Measurements from ENCODE around the gene CEP164. TPM values are rescaled to one million over a fixed set of nuclear protein-coding genes. Genes with fewer than 3 reads are reported as not detected.

The CEP164 gene
- total and polyA plus RNA-seq, 4 experiments from 2014 or later, result 12.7 to 42.5 (median 33.2) TPM

- no peaks in the 10 kb centered on the region for H3K27me3 ChIP-seq (ENCODE audit: insufficient read depth, low read length)
- no peak overlapping the region for H3K27ac ChIP-seq (ENCODE audit: low read depth, low read length)
- intact Hi-C loops (cut with micrococcal nuclease), result loop anchor here (10.0 kb wide), 1 partner anchor 755 kb away; the partner anchor contains the start of gene SCN2B
- no peak overlapping the region for H3K4me3 ChIP-seq (ENCODE audit: low read length in 2 of 2)
- no peaks in the 10 kb centered on the region for H3K36me3 Mint-ChIP-seq
- DNase-seq, result no peak
- H3K4me1 ChIP-seq (ENCODE audit: insufficient read depth, low read length), result no peaks in the 10 kb centered on the region
- no peaks in the 10 kb centered on the region for H3K9me3 ChIP-seq (ENCODE audit: control insufficient read depth in 1 of 2, low read length in 2 of 2)
- no peak overlapping the region for H3K4me3 Mint-ChIP-seq
- no peaks in the 10 kb centered on the region for H3K36me3 ChIP-seq (ENCODE audit: insufficient read depth, low read length)
- ChIA-PET POLR2A (ENCODE audit: partially characterized antibody) (no interaction called here), CTCF (ENCODE audit: partially characterized antibody) (no interaction called here)
- no peaks in the 10 kb centered on the region for H3K27me3 Mint-ChIP-seq
- H3K4me1 Mint-ChIP-seq, result no peaks in the 10 kb centered on the region
- H3K27ac Mint-ChIP-seq, result no peak overlapping the region
- no peaks in the 10 kb centered on the region for H3K9me3 Mint-ChIP-seq
These were observed 92.5 kb downstream of the CEP164 start for GRCh38 chr11:117420143-117420485.

- Mint-ChIP-seq H3K27me3 (no peaks in the 10 kb centered on the region), H3K36me3 (no peaks in the 10 kb centered on the region), H3K27ac (no peak overlapping the region), H3K9me3 (no peaks in the 10 kb centered on the region), H3K4me1 (no peaks in the 10 kb centered on the region), H3K4me3 (no peak overlapping the region)
- DNase-seq, result no peak
- no peaks in the 10 kb centered on the region for H3K27me3 ChIP-seq (ENCODE audit: insufficient read depth, low read length)
- H3K4me1 ChIP-seq (ENCODE audit: insufficient read depth, low read length), result no peaks in the 10 kb centered on the region
- intact Hi-C loops (cut with micrococcal nuclease), result loop anchor here (10.0 kb wide), 1 partner anchor 754 kb away; the partner anchor contains the start of gene SCN2B
- ChIA-PET POLR2A (ENCODE audit: partially characterized antibody) (no interaction called here), CTCF (ENCODE audit: partially characterized antibody) (no interaction called here)
- H3K9me3 ChIP-seq (ENCODE audit: control insufficient read depth in 1 of 2, low read length in 2 of 2), result no peaks in the 10 kb centered on the region
- no peak overlapping the region for H3K27ac ChIP-seq (ENCODE audit: low read depth, low read length)
- no peak overlapping the region for H3K4me3 ChIP-seq (ENCODE audit: low read length in 2 of 2)
- no peaks in the 10 kb centered on the region for H3K36me3 ChIP-seq (ENCODE audit: insufficient read depth, low read length)
These were observed 92.9 kb downstream of the CEP164 start for GRCh38 chr11:117420598-117420997.

- no peak overlapping the region for H3K4me3 ChIP-seq (ENCODE audit: low read length in 2 of 2)
- no peaks in the 10 kb centered on the region for H3K27me3 ChIP-seq (ENCODE audit: insufficient read depth, low read length)
- POLR2A ChIA-PET (ENCODE audit: partially characterized antibody), result no interaction called here
- H3K36me3 ChIP-seq (ENCODE audit: insufficient read depth, low read length), result no peaks in the 10 kb centered on the region
- Mint-ChIP-seq H3K27ac (no peak overlapping the region), H3K27me3 (no peaks in the 10 kb centered on the region), H3K4me3 (no peak overlapping the region), H3K36me3 (no peaks in the 10 kb centered on the region), H3K4me1 (peaks cover 0 to under 1% (median under 1%) of the 10 kb centered on the region in 4 donors), H3K9me3 (no peaks in the 10 kb centered on the region)
- H3K27ac ChIP-seq (ENCODE audit: low read depth, low read length), result no peak overlapping the region
- intact Hi-C loops (cut with micrococcal nuclease), result loop anchor here (10.0 kb wide), 1 partner anchor 754 kb away; the partner anchor contains the start of gene SCN2B
- DNase-seq, result no peak
- CTCF ChIA-PET (ENCODE audit: partially characterized antibody), result no interaction called here
- H3K9me3 ChIP-seq (ENCODE audit: control insufficient read depth in 1 of 2, low read length in 2 of 2), result no peaks in the 10 kb centered on the region
- H3K4me1 ChIP-seq (ENCODE audit: insufficient read depth, low read length), result peaks cover under 1% of the 10 kb centered on the region
These were observed 93.4 kb downstream of the CEP164 start for GRCh38 chr11:117421041-117421440.

GRCh38 chr11:117421476-117421875 is 93.8 kb downstream of the CEP164 start:
- Mint-ChIP-seq H3K36me3 (no peaks in the 10 kb centered on the region), H3K27me3 (no peaks in the 10 kb centered on the region), H3K9me3 (no peaks in the 10 kb centered on the region), H3K27ac (no peak overlapping the region), H3K4me1 (peaks cover 0 to 5% (median under 1%) of the 10 kb centered on the region in 4 donors), H3K4me3 (no peak overlapping the region)
- Histone ChIP-seq H3K36me3 (ENCODE audit: insufficient read depth, low read length) (no peaks in the 10 kb centered on the region), H3K4me3 (ENCODE audit: low read length in 2 of 2) (no peak overlapping the region), H3K27ac (ENCODE audit: low read depth, low read length) (no peak overlapping the region), H3K4me1 (ENCODE audit: insufficient read depth, low read length) (peaks cover 5% of the 10 kb centered on the region), H3K27me3 (ENCODE audit: insufficient read depth, low read length) (no peaks in the 10 kb centered on the region), H3K9me3 (ENCODE audit: control insufficient read depth in 1 of 2, low read length in 2 of 2) (no peaks in the 10 kb centered on the region)
- POLR2A ChIA-PET (ENCODE audit: partially characterized antibody), result no interaction called here
- intact Hi-C loops (cut with micrococcal nuclease), result loop anchor here (10.0 kb wide), 1 partner anchor 753 kb away; the partner anchor contains the start of gene SCN2B
- CTCF ChIA-PET (ENCODE audit: partially characterized antibody), result no interaction called here
- DNase-seq, result no peak

- Histone ChIP-seq H3K4me1 (ENCODE audit: insufficient read depth, low read length) (peaks cover 6% of the 10 kb centered on the region), H3K9me3 (ENCODE audit: control insufficient read depth in 1 of 2, low read length in 2 of 2) (no peaks in the 10 kb centered on the region), H3K36me3 (ENCODE audit: insufficient read depth, low read length) (no peaks in the 10 kb centered on the region), H3K27ac (ENCODE audit: low read depth, low read length) (no peak overlapping the region), H3K27me3 (ENCODE audit: insufficient read depth, low read length) (no peaks in the 10 kb centered on the region), H3K4me3 (ENCODE audit: low read length in 2 of 2) (no peak overlapping the region)
- CTCF ChIA-PET (ENCODE audit: partially characterized antibody), result interaction anchor here (0.7 to 1.3 kb wide), 2 partner anchors 8 to 524 kb away, joined by 3 read pairs; no protein-coding TSS in a partner anchor
- H3K27ac Mint-ChIP-seq, result no peak overlapping the region
- intact Hi-C loops (cut with micrococcal nuclease), result loop anchor here (10.0 kb wide), 1 partner anchor 752 kb away; the partner anchor contains the start of gene SCN2B
- DNase-seq, result no peak
- H3K9me3 Mint-ChIP-seq, result no peaks in the 10 kb centered on the region
- POLR2A ChIA-PET (ENCODE audit: partially characterized antibody), result no interaction called here
- H3K4me3 Mint-ChIP-seq, result no peak overlapping the region
- H3K4me1 Mint-ChIP-seq, result peaks cover 0 to 13% (median under 1%) of the 10 kb centered on the region in 4 donors
- H3K27me3 Mint-ChIP-seq, result peaks cover 0 to 1% of the 10 kb centered on the region in 2 donors
- no peaks in the 10 kb centered on the region for H3K36me3 Mint-ChIP-seq
These were observed 95.5 kb downstream of the CEP164 start for GRCh38 chr11:117423046-117423575.

GRCh38 chr11:117424781-117425180 is 97.1 kb downstream of the CEP164 start:
- Mint-ChIP-seq H3K27me3 (peaks cover 0 to 1% of the 10 kb centered on the region in 2 donors), H3K36me3 (no peaks in the 10 kb centered on the region), H3K9me3 (no peaks in the 10 kb centered on the region), H3K4me1 (peaks cover 0 to 13% (median under 1%) of the 10 kb centered on the region in 4 donors), H3K4me3 (no peak overlapping the region), H3K27ac (no peak overlapping the region)
- H3K27ac ChIP-seq (ENCODE audit: low read depth, low read length), result no peak overlapping the region
- H3K4me3 ChIP-seq (ENCODE audit: low read length in 2 of 2), result no peak overlapping the region
- no peaks in the 10 kb centered on the region for H3K9me3 ChIP-seq (ENCODE audit: control insufficient read depth in 1 of 2, low read length in 2 of 2)
- H3K27me3 ChIP-seq (ENCODE audit: insufficient read depth, low read length), result no peaks in the 10 kb centered on the region
- no peaks in the 10 kb centered on the region for H3K36me3 ChIP-seq (ENCODE audit: insufficient read depth, low read length)
- peaks cover 6% of the 10 kb centered on the region for H3K4me1 ChIP-seq (ENCODE audit: insufficient read depth, low read length)
- intact Hi-C loops (cut with micrococcal nuclease), result loop anchor here (10.0 kb wide), 1 partner anchor 750 kb away; the partner anchor contains the start of gene SCN2B
- ChIA-PET POLR2A (ENCODE audit: partially characterized antibody) (no interaction called here), CTCF (ENCODE audit: partially characterized antibody) (interaction anchor here (0.7 to 4.0 kb wide), 12 partner anchors 21 to 747 kb away, joined by 3 to 51 read pairs (median 4); no protein-coding TSS in a partner anchor)
- DNase-seq, result no peak

- Histone ChIP-seq H3K36me3 (ENCODE audit: insufficient read depth, low read length) (no peaks in the 10 kb centered on the region), H3K27ac (ENCODE audit: low read depth, low read length) (no peak overlapping the region), H3K4me1 (ENCODE audit: insufficient read depth, low read length) (peaks cover 6% of the 10 kb centered on the region), H3K9me3 (ENCODE audit: control insufficient read depth in 1 of 2, low read length in 2 of 2) (no peaks in the 10 kb centered on the region), H3K4me3 (ENCODE audit: low read length in 2 of 2) (no peak overlapping the region), H3K27me3 (ENCODE audit: insufficient read depth, low read length) (no peaks in the 10 kb centered on the region)
- intact Hi-C loops (cut with micrococcal nuclease), result loop anchor here (1.0 to 10.0 kb wide), 3 partner anchors 392 to 749 kb away; partner anchors contain the start of gene SCN2B
- DNase-seq, result no peak
- POLR2A ChIA-PET (ENCODE audit: partially characterized antibody), result interaction anchor here (0.9 to 1.1 kb wide), 2 partner anchors 195 to 550 kb away, joined by 3 read pairs; no protein-coding TSS in a partner anchor
- Mint-ChIP-seq H3K9me3 (no peaks in the 10 kb centered on the region), H3K4me1 (peaks cover 0 to 13% (median under 1%) of the 10 kb centered on the region in 4 donors), H3K27ac (no peak overlapping the region), H3K4me3 (no peak overlapping the region), H3K27me3 (peaks cover 0 to 1% of the 10 kb centered on the region in 2 donors), H3K36me3 (no peaks in the 10 kb centered on the region)
- CTCF ChIA-PET (ENCODE audit: partially characterized antibody), result interaction anchor here (0.7 to 4.0 kb wide), 46 partner anchors 8 to 746 kb away, joined by 3 to 51 read pairs (median 4); partner anchors contain the start of gene FXYD2
These were observed 98.1 kb downstream of the CEP164 start for GRCh38 chr11:117425679-117426296.

Data from CD4-positive, alpha-beta memory T cell (primary cell).